ENCODE measurements around the gene INPP4B.

GRCh38 chr4:142449771-142450373 is 396.2 kb downstream of the INPP4B start:
- TF ChIP-seq CTCF (IDR thresholded peaks at IDR 0.05; ENCODE audit: low read length) (no peak), EZH2 (IDR thresholded peaks at IDR 0.05; ENCODE audit: borderline replicate concordance, low read length) (no peak)
